Limb (tissue), 2 donors: ENCODE data around the gene EFNA5.

ENCODE experiments used
- DNase-seq, 2 donors: peaks; one replicate each; pipeline ENCODE4 v3.0.0-alpha.2; 2016; ENCODE audit errors: extremely low spot score in 2 of 2

The EFNA5 gene

DNA sequence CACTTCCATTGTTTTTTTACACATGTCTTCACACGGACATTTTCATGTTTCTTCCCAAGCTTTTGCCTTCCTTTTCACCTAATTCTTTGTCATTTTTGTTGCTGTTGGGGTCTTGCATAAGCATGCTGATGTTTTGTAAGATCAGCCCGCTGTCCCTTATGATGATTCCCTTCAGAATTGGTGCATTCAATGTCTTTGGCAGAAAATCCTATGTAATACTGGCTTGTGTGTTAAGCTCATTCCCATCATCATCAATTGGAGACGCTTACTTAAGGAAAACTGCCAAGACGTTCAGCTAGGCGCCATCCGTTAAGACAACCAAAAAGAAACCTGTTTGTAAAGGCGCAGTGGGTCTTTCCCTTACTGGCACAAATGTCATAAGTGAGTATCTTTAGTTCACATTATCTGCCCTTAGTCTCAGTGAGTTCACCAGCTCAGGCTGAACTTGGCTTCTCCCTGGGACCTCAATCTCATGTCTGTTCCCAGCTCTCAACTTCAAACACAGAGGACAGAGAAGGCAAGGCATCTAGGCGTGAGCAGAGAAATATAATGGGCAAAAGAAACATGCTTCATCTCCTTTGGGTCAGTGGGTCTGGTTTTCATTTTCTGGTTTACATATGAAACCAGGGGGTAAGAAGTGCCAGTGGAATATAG is 97.9 kb downstream of the EFNA5 start:
- DNase-seq = no peak

DNA sequence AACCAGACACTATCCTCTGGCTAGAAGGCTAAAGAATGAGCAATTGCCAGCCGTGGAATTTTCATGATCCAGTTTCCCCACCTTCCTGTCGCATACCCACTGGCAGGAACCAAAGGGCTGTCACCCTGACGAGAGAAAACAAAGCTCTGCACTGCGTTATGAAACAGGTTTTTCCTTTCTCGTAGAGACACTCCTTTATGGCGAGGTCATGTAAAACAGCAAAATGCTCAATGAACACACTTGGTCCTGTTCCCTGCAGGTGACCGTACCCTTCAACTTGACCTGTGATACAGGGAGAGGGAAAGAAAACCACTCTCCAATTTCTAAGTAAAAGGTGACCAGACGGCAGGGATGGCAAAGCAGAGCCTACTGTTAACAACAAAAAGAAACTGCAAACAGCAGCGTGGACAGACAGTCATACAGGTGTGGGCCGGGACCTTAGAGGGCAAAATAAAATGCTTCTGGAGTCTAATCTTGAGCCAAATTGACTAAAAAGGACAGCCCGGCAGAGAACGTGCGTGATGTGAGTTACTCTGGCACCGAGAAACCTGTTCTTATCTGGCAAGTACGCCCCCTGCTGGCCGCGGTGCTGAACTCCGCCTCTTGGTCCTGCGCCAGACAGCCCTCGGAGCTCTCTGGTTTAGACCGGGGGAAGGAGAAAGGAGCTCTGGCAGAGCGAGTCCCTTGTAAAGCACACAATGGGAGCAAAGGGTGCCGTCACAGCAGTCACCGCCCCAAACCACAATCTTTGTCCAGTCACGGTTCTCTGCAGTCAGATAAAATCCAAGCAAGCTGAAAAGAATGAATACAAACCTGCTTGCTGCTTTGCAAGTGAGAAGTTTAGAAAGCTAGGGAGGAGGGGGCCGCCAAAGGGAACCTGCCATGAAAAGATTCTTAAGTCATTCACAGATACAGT is 98.9 kb downstream of the EFNA5 start:
- peak; percentile 91 to 97 for DNase-seq

DNA sequence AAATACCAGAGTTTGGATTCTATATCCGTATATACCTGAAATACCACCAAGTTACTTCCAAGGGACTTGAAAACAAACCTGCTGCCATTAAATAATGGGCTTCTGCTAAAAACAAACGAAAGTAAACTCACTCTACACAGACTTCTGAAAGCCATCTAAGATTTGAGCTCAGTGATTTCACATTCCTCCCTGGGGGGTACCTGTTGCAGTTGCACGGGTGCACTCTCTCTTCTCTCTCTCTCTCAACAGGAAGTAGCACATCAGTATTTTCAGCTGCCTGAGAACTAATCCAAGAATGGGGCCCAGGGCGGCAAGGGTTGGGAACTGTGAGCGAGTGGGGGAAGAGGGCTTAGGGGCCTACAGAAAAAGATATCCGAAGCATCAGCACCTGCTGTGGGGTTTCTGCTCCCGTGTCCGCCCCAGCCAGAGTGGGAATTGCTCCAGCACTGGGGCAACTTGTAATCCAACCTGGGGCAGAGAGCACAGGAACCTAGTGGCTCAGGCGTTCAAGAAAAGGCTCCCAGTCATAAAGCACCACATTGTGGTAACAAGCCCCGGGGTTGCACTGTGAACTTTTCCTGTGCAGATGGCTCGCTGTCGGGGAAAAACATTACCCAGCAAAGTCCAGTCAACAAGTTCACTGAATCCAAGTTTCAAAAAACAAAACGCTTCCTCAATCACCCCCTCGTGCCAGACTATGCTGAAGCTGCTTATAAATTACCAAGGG is 99.8 kb downstream of the EFNA5 start:
- DNase-seq = peak in 1 of 2 donors; percentile 56

DNA sequence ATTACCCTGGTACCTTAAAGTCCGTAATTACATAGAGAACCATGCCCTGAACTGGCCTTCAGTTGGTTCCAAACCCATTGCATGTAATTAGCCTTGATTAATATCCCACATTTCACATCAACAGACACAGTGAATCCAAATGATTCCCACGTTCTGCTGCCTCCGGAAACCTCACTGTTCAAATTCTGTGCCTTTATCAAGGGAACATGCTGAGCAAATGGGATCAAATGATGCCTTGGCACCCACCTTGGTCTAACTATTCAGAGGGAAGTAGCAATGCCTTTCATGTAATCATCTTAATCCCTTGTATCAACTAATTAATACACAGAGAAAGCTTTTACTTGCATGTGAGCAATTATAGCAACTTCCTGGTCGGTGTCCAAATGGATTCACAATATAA is 100.6 kb downstream of the EFNA5 start:
- DNase-seq = no peak

DNA sequence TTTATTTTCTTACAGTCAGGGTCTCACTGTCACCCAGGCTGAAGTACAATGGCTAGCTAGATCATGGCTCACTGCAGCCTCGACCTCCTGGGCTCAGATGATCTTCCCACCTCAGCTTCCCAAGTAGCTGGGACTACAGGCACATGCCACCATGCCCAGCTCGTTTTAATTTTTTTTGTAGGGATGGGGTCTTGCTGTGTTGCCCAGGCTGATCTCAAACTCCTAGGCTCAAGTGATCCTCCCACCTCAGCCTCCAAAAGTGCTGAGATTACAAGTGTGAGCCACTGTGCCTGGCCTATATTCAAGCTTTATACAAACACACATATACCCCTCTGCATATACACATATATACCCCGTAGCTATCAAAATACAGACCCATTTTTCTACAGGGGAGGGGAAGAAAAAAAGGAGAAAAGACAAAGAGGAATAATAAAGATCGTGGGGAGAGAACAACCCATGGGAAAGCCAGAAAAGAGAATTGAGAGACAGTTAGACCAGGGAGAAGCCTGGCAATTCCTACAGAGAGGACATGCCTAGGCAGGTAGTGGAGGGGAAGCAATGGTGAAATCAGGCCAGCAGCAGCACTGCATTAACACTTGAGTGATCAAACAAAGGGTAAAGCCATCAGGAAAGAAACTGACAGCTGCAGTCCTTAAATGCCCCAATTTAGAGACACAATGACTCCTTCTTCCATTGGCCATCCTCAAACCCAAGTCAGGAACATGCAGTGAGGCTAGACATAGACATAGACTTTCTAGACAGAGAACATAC is 102.7 kb downstream of the EFNA5 start:
- no peak for DNase-seq

DNA sequence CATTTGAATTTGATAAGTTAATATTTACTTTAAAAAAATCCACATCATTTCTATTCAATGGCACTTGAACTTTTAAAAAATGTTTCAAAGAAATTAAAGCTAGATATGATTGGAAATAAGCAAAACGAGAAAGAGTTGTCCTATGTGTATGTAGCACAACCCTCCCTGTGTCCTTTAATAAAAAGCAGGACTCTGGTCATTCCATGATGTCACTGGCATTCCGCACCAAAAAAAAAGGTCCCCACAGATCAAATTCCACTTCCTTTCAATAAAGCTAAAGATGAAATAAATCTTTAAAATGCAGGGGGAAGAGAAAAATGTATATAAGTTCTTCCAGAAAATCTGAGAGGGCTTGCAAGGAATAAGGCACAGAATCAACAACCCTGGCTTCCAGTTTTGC is 103.8 kb downstream of the EFNA5 start:
- no peak for DNase-seq

DNA sequence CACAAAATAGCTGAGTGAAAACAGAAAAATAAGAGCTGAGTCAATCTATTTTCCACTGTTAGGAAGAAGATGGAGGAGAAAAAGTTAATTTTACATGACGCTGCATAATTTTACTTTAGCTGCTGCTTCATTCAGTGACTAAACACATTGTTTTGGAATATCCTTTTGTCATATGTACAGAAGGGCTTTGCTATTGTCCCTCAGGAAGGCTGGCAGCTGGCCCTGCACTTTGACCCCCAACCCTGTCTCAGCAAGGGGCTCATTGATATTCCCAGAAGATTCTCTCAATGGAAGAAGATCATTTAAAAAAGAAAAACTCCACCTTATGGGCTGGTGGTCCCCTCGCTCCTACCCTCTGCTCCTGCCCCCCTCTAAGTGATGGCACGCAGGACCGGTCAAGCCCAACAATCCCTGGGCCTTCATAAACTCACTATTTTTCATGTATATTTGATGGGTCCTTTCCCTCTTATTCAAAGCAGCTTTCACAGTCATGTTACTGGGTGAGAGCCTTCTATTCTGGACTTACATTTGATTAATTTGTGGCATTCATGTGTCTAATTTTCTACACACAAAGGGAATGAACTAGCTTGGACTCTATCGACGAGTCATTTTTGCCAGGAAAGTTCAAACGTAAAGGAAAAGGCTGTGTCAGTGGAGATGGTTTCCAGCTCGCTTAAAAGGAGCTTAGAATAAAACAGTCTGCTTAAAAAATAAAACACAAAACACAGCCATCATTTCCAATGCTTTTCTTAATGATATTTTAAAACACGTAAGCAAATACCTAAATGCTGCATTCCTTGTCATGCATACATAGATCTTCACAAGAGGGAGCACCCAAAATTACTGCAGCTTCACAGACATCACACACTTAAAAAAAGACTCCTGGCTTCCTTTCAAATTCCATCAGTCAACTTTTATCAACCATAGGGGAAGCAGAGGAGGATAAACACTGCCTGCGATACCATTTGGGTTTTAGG is 104.7 kb downstream of the EFNA5 start:
- no peak for DNase-seq

DNA sequence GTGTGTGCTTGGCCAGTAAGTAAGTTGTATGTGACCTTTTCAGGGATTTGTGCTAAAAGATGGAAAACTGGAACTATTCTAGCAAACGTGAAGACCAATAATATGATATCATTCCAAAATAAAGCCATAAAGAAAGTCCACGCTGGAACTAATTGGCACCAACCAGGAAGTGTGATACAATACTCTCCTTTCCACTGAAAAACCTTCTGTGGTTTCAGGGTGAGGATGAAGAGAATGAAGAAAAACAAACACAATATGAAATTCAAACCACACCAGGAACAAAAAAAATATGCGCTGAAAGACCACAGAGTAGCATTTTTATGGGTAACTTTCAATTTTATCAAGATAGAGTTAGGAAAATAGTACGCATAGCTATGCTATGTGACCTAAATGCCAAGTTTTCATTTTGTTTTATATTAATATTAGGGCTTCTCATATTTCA is 105.8 kb downstream of the EFNA5 start:
- peak in 1 of 2 donors; percentile 27 for DNase-seq

DNA sequence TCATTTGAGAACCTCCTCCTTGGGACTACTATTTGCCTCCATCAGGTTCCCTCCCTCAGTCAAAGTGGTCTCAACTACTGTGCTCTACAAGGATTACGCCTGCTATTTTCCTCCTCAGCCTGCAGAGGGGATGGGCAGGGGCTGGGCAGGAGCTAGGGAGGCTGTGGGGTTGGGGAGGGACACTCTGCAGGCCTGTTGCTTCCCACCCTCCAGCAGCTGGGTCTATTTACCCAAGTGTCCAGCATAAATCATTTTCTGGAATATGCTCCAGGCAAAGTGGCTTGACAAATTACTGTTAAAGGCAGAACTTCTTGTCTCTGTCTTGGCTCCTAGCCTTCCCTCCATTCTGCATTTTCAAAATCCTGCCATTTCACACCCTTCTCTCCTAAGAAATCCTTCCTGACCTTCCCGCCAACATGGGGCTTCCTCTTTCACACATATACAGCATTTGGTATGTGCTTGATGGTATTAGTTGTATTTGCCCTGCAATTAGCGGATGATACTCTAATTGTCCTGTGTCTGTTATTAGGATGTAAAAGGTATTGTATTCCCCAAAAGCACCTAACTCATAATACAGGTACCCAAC is 106.7 kb downstream of the EFNA5 start:
- no peak for DNase-seq

DNA sequence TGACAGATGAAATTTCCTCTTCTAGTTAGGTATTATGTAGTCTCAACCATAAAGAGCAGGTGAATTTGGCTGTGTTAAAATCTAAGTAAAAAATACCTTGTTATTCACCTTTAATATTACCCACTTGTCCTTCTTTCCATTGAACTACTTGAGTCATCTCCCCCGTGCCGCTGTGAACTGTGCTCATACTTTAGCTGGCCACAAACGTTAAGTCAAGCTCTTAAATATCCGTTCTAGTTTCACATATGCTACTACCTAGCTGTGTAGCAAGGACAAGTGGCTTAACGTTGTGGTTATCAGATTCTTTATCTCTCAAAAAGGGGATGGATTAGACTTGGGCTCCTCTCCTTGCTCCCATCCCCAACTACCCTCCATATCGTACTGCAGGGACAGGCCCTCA is 110.4 kb downstream of the EFNA5 start:
- DNase-seq = no peak

DNA sequence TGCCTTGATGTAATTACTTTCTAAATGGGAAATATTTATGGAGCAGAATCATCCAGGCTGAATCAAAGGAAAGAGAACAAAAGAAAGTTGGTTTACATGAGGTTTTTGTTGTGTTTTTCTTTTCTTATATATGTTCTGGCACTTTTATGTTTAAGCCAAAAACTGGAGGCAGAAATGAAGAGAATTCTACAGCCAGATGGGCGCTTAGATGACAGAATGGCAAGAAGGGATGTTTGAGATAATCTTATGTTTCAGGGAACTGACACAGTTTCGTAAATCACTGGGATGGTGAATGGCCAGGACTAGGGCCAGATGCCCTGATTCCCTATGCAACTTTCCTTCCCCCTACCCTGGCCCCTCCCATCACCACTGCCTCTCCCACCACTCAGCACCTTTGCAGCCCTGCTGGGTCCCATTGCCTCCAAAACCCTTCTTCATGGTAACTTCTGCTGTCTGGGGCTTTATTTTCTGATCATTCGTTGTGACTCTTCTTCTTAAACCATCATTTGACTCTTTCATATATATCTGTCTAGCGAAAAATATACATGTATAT is 111.8 kb downstream of the EFNA5 start:
- DNase-seq = no peak

DNA sequence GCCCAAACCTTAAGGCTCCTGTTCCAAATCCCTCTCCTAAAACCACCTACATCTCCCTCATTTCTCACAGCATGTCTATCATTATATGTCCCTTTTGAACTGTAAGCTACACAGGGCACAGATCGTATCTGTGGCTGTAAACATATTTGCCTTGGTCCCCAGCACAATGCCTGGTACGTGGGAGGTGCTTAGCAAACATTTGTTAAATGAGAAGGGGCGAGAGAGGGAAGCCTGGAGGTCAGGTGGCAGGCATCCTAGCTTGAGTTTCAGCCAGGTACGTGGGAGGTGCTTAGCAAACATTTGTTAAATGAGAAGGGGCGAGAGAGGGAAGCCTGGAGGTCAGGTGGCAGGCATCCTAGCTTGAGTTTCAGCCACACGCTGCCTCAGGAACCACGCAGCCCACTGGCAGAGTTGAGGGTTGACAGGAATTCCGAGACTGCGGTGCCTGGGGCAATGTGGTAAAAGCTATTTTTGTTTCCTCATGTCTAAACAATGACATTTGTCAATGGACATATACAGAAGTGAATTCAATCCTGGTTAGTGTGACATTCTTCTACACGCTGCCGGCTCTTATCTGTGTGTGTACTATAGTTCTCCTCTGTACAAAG is 113.6 kb downstream of the EFNA5 start:
- no peak for DNase-seq

DNA sequence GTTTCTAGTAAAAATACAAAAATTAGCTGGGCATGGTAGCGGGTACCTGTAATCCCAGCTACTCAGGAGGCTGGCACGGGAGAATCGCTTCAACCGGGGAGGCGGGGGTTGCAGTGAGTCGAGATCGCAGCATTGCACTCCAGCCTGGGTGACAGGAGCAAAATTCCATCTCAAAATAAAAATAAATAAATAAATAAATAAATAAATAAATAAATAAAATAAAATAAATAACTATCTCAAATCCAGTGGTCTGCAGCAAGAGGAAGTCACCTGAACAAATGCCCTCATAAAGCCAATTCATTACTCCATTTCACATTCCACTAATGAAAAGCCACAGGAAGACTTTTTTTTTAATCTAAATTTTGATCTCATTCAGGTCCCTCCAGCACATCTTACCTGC is 114.2 kb downstream of the EFNA5 start:
- no peak for DNase-seq

DNA sequence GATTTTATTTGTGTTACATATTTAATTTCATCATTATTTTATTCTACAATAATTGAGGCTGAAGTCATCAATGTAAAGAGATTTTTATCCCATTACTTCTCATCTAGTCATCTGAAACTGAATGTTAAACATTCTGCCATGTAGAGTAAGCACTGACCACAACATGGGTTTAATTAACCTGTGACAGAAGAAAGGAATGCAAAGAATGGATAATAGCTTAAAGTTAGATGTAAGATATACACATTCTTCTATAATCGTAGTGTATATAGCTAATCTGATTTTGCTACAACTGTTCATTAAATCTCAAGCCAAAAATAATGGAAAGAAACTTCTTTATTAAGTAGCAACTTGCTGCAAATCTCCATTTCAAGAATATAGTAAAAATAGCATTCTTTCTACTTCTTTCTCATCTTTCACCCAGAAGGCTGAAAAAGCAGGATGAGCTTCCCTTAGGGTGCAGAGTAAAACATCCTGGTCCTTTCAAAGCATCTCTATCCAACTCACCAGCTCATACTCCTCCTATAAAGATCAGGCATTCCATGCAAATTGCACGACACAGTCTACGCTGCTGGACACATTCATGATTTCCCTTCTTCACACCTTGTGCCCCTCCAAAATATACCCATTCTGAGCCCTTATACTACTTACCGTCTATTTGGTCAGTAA is 115.2 kb downstream of the EFNA5 start:
- DNase-seq = no peak

DNA sequence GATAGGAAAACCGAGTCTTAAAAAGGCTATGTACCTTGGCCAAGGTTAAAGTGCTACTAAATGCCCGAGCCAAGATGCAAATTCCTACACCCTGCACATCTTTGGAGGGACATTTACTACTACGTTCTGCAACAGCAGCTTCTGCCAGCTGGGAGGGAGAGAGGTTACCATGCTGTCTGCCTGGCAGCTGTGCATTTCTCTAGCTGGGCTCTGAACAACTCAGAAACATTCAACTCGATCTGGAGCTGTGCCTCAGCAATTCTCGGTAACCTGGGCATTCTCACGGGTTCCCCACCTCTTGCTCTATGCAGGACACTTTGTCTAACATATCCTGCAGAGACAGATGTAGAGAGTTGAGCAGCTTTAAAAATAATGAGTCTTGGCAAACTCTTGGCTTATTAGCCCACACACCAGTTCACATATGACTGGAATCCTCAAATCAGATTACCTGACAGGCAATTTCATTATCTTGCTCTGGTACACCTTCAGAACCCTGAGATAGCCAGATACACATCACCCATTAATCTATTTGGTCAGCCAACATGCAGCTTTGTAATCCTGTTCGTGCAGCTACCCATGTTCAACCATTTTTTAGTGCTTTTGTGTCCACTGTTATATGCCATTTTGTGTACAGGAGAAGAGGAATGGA is 115.8 kb downstream of the EFNA5 start:
- DNase-seq = no peak

DNA sequence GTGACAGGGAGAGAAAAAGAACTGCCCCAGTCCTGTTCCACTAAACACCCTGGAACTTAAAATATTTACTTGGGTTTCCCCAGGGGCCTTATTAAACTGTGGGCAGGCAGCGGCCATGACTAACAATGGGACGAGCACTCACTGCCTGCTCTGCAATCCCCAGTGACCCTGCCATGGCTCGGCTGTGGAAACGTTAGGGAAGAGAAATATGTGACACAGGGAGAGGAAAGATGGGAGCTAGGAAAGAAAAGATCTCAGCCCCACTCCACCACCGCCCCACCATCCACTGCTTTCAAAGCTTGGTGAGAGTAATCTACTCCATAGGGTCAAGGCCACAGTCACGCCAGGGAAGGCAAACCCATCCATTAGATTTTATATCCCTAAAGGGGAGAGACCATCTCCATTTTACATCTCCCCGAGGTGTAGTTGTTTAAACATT is 117.6 kb downstream of the EFNA5 start:
- no peak for DNase-seq

DNA sequence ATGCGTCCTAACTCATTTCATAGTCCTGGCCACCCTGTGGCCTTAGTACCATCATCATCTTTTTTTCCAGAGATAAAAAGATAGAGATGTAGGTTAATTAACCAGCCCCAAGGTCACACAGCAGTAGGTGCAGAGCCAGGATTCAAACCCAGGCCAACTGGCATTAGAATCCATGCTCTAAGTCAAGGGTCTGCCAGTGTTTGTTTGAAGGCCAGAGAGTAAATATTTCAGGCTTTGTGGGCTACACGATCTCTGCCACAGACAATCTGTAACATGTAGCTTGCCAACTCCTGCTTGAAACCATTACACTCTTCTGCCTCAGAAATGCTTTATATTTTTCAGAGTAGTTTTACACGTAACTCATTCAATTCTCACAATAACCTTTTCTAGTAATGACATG is 119.6 kb downstream of the EFNA5 start:
- no peak for DNase-seq

DNA sequence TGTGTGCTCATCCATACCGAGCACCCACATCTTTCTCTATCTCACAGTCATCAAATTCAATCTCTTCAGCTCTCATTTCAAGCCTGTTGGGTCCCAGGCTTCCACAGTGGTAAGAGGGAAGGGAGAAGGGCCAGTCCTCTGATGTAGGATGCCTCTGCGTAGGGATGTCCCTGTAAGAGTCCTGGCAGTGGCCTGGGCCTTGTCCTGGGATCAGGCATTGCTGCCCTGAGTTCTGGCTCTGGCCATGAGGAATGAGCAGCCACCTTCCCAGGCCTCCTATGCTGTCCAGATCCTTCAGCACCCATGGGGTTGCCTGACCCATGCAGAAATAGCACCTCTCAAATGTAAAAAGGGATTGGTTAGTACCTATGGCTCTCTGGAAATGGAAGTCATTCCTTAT is 121.2 kb downstream of the EFNA5 start:
- DNase-seq = no peak
